HepG2 (cell line): ENCODE data around the gene REM2. TPM values are rescaled to one million over a fixed set of nuclear protein-coding genes. Genes with fewer than 3 reads are reported as not detected.

Experiments used
- ATAC-seq: fragments of 200-7000 bp; cut with Tn5 transposase; 3 replicates; pipeline ENCODE4 v1.9.1; 2020; ENCODE audit warnings: mild to moderate bottlenecking, moderate library complexity
- BruUV-seq: library from RNA; stranded (reverse); fragments of 400-500 nt; replicated peaks from 2 replicates; lab custom pipeline; 2021; lab: Mats Ljungman, UMichigan
- CTCF ChIA-PET: fragments of 300-600 bp; formaldehyde crosslinking; extraction: SDS; loops from one replicate; lab custom pipeline; 2021; ENCODE audit warnings: low total read pairs, inconsistent platforms, low intra/inter-chr PET ratio; lab: Yijun Ruan, JAX
- POLR2A ChIA-PET: fragments of 350-600 bp; sonication (Branson Sonifier 250); formaldehyde crosslinking; loops from one replicate; lab custom pipeline; 2020; ENCODE audit warnings: antibody characterized with exemption, inconsistent platforms; lab: Yijun Ruan, JAX
- DNase-seq: peaks from one replicate; pipeline ENCODE4 v3.0.0-alpha.2; 2015; ENCODE audit warnings: low spot score
- FAIRE-seq: peaks from 3 replicates; lab custom pipeline; 2011; peaks lifted over from hg19 to GRCh38; lab: Jason Lieb, UNC
- H2AFZ ChIP-seq: one replicate; pipeline ENCODE4 v1.6.1; 2011; ENCODE audit warnings: low read length, inconsistent platforms
- H3K27ac ChIP-seq: fragments of 300-600 bp; 3 replicates; pipeline ENCODE4 v1.8.0; 2011; ENCODE audit warnings: mixed run types, mild to moderate bottlenecking, mixed read lengths, low read length, inconsistent platforms; ENCODE audit not compliant: insufficient read depth; ENCODE audit errors: extremely low read length
- H3K27me3 ChIP-seq, 2 experiments: fragments of 200-600 bp in 1 of 2; 2 replicates in 1 of 2; 3 replicates in 1 of 2; pipeline versions ENCODE4 v1.6.0 to v1.8.0; 2011; ENCODE audit warnings: low read length in 2 of 2, mild to moderate bottlenecking in 2 of 2, moderate library complexity in 2 of 2, inconsistent platforms in 1 of 2; ENCODE audit not compliant: insufficient read depth in 2 of 2, control insufficient read depth in 1 of 2
- H3K36me3 ChIP-seq, 2 experiments: fragments of 200-600 bp in 1 of 2; replicated peaks in 1 of 2; 2 replicates in 1 of 2; 3 replicates in 1 of 2; pipeline versions ENCODE4 v1.5.1 to v1.8.0; 2011; ENCODE audit warnings: low read length in 2 of 2, inconsistent platforms in 1 of 2; ENCODE audit not compliant: insufficient read depth in 2 of 2, control insufficient read depth in 1 of 2
- H3K4me1 ChIP-seq: 2 replicates; pipeline ENCODE4 v1.5.1; 2012; ENCODE audit warnings: low read length, inconsistent platforms; ENCODE audit not compliant: insufficient read depth
- H3K4me2 ChIP-seq: 2 replicates; pipeline ENCODE4 v1.6.0; 2011; ENCODE audit warnings: low read depth, low read length, inconsistent platforms
- H3K4me3 ChIP-seq, 3 experiments: fragments of 200-600 bp in 1 of 3; sonication (generic), shearing (Covaris generic) in 1 of 3; replicated peaks in 1 of 3; 2 replicates each; pipeline ENCODE4 v1.5.1; 2011 to 2016; ENCODE audit warnings: low read length in 3 of 3, inconsistent platforms in 2 of 3, low read depth in 2 of 3, mild to moderate bottlenecking in 2 of 3, control low read depth in 1 of 3, mixed read lengths in 1 of 3; ENCODE audit not compliant: insufficient read depth in 1 of 3
- H3K79me2 ChIP-seq: one replicate; pipeline ENCODE4 v1.6.1; 2011; ENCODE audit warnings: low read length, inconsistent platforms; ENCODE audit not compliant: insufficient read depth
- H3K9ac ChIP-seq: 2 replicates; pipeline ENCODE4 v1.6.0; 2011; ENCODE audit warnings: mild to moderate bottlenecking, low read depth, low read length, inconsistent platforms; ENCODE audit not compliant: insufficient read depth
- H3K9me3 ChIP-seq: 2 replicates; pipeline ENCODE4 v1.5.1; 2012; ENCODE audit warnings: mild to moderate bottlenecking, low read length
- H4K20me1 ChIP-seq: 2 replicates; pipeline ENCODE4 v1.6.0; 2011; ENCODE audit warnings: inconsistent platforms, mild to moderate bottlenecking, low read length, moderate library complexity; ENCODE audit not compliant: insufficient read depth
- NFE2L1 ChIP-seq: sonication (generic); formaldehyde crosslinking; IDR thresholded peaks from 2 replicates; pipeline ENCODE4 v1.4.0; 2020; ENCODE audit warnings: missing genetic modification reagents, mild to moderate bottlenecking, borderline replicate concordance
- NFKB2 ChIP-seq: sonication (generic); formaldehyde crosslinking; IDR thresholded peaks from 2 replicates; pipeline ENCODE4 v1.4.0; 2020; ENCODE audit warnings: missing genetic modification reagents, borderline replicate concordance
- RAD21 ChIP-seq: fragments of 450-650 bp; formaldehyde crosslinking; IDR thresholded peaks from 2 replicates; pipeline ENCODE4 v1.5.0; 2020; ENCODE audit warnings: mild to moderate bottlenecking
- TCF12 ChIP-seq, 2 experiments: fragments of 450-650 bp in 1 of 2; sonication (generic) in 1 of 2; formaldehyde crosslinking in 1 of 2; IDR thresholded peaks; 2 replicates each; pipeline versions ENCODE4 v1.6.1 to v1.8.0; 2017 to 2022; ENCODE audit warnings: antibody characterized with exemption in 1 of 2, mild to moderate bottlenecking in 1 of 2, missing genetic modification reagents in 1 of 2, moderate library complexity in 1 of 2
- TMF1 ChIP-seq: sonication (generic); formaldehyde crosslinking; IDR thresholded peaks from 2 replicates; pipeline ENCODE4 v1.8.1; 2022; ENCODE audit warnings: low read depth, missing genetic modification reagents
- ZNF292 ChIP-seq: sonication (generic); formaldehyde crosslinking; IDR thresholded peaks from 2 replicates; pipeline ENCODE4 v1.8.1; 2022; ENCODE audit warnings: mild to moderate bottlenecking, low read depth, missing genetic modification reagents, borderline replicate concordance
- WGBS: methylation state at CpG from one replicate; pipeline ENCODE4 v1.1.6; 2017; ENCODE audit warnings: low lambda C conversion rate; 5-methylcytosine and 5-hydroxymethylcytosine counted together
- in situ Hi-C: cut with HindIII; loops from 2 replicates; pipeline ENCODE4 v1.10.0; 2017; ENCODE audit warnings: low pct_unique_long_range_greater_than_20kb; ENCODE audit not compliant: extremely low pct_ligation_motif_present
- intact Hi-C: fragments of 100-400 bp; cut with micrococcal nuclease; formaldehyde crosslinking; loops from one replicate; pipeline ENCODE4 v1.10.0; 2022; ENCODE audit not compliant: unreplicated experiment
- polyA plus RNA-seq, 8 experiments: library from polyadenylated mRNA; depleted of rRNA in 3 of 8; stranded (reverse) in 7 of 8; unstranded in 1 of 8; fragments of >200 nt; fragmentation: Illumina TruSeq in 4 of 8; extraction: Trizol in 4 of 8; gene quantifications; 2 replicates each; pipeline versions ENCODE4 v1.2.1 to v1.2.3, GENCODE V29; 2011 to 2016; ENCODE audit warnings: low read depth in 4 of 8, missing spikeins in 1 of 8, mixed read lengths in 1 of 8; ENCODE audit not compliant: insufficient read depth in 1 of 8
- total RNA-seq, 5 experiments: library from RNA; depleted of rRNA; stranded (reverse); fragments of >200 nt; fragmentation: Illumina TruSeq; extraction: Trizol; gene quantifications; 2 replicates each; pipeline ENCODE4 v1.2.3, GENCODE V29; 2016; ENCODE audit warnings: low read depth in 1 of 5
- TF ChIP-seq, protein P1 (sequence below): sonication (generic); formaldehyde crosslinking; IDR thresholded peaks from 2 replicates; pipeline ENCODE4 v1.5.0; 2020; ENCODE audit warnings: mild to moderate bottlenecking, missing genetic modification reagents, moderate library complexity
- TF ChIP-seq, protein P2 (sequence below), 2 experiments: IDR thresholded peaks; 2 replicates each; pipeline ENCODE4 v1.6.1; 2011 to 2012; ENCODE audit warnings: low read length in 2 of 2, borderline replicate concordance in 1 of 2, low read depth in 1 of 2, mild to moderate bottlenecking in 1 of 2, moderate library complexity in 1 of 2
- TF ChIP-seq, protein P3 (sequence below): sonication (generic); formaldehyde crosslinking; conservative IDR thresholded peaks from 2 replicates; pipeline ENCODE4 v1.5.0; 2020; ENCODE audit warnings: missing genetic modification reagents
- TF ChIP-seq, protein P4 (sequence below): sonication (generic); formaldehyde crosslinking; IDR thresholded peaks from 2 replicates; pipeline ENCODE4 v1.5.0; 2020; ENCODE audit warnings: missing genetic modification reagents

The REM2 gene
- total and polyA plus RNA-seq, 2 of the 13 experiments (the other 11 are each of a cell fraction or from before 2014, with no cell fraction given), result 0.20 TPM; not detected in 1

DNA sequence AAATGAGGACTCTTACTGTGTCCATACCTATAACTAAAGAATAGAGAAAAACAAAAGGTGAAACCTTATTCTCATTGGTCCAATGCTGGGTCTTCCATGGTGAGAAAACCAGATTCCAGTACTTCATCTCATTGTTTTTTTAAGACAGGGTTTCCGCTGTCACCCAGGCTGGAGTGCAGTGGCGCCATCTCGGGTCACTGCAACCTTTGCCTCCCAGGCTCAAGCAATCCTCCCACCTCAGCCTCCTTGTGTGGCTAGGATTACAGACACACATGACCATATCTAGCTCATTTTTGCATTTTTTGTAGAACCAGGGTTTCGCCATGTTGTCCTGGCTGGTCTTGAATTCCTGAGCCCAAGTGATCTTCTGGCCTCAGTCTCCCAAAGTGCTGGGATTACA, 22.6 kb downstream of the REM2 start (continued):
- TF ChIP-seq TCF12 (IDR thresholded peaks at IDR 0.05) (no peak), TCF12 (CRISPR knock-in tag; IDR thresholded peaks at IDR 0.05) (no peak), RAD21 (CRISPR knock-in tag) (no peak), ZNF292 (CRISPR knock-in tag) (0 out of 2 replicates have a peak, but pooled peaks have one; percentile 39)
- TF ChIP-seq, protein P1, sequence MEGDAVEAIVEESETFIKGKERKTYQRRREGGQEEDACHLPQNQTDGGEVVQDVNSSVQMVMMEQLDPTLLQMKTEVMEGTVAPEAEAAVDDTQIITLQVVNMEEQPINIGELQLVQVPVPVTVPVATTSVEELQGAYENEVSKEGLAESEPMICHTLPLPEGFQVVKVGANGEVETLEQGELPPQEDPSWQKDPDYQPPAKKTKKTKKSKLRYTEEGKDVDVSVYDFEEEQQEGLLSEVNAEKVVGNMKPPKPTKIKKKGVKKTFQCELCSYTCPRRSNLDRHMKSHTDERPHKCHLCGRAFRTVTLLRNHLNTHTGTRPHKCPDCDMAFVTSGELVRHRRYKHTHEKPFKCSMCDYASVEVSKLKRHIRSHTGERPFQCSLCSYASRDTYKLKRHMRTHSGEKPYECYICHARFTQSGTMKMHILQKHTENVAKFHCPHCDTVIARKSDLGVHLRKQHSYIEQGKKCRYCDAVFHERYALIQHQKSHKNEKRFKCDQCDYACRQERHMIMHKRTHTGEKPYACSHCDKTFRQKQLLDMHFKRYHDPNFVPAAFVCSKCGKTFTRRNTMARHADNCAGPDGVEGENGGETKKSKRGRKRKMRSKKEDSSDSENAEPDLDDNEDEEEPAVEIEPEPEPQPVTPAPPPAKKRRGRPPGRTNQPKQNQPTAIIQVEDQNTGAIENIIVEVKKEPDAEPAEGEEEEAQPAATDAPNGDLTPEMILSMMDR (CRISPR knock-in tag), result peak; percentile 20; the same call in 1 of the 2 replicates
- TF ChIP-seq, protein P2, sequence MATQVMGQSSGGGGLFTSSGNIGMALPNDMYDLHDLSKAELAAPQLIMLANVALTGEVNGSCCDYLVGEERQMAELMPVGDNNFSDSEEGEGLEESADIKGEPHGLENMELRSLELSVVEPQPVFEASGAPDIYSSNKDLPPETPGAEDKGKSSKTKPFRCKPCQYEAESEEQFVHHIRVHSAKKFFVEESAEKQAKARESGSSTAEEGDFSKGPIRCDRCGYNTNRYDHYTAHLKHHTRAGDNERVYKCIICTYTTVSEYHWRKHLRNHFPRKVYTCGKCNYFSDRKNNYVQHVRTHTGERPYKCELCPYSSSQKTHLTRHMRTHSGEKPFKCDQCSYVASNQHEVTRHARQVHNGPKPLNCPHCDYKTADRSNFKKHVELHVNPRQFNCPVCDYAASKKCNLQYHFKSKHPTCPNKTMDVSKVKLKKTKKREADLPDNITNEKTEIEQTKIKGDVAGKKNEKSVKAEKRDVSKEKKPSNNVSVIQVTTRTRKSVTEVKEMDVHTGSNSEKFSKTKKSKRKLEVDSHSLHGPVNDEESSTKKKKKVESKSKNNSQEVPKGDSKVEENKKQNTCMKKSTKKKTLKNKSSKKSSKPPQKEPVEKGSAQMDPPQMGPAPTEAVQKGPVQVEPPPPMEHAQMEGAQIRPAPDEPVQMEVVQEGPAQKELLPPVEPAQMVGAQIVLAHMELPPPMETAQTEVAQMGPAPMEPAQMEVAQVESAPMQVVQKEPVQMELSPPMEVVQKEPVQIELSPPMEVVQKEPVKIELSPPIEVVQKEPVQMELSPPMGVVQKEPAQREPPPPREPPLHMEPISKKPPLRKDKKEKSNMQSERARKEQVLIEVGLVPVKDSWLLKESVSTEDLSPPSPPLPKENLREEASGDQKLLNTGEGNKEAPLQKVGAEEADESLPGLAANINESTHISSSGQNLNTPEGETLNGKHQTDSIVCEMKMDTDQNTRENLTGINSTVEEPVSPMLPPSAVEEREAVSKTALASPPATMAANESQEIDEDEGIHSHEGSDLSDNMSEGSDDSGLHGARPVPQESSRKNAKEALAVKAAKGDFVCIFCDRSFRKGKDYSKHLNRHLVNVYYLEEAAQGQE (IDR thresholded peaks at IDR 0.05; ENCODE audit: borderline replicate concordance in 1 of 2, low read depth in 1 of 2, low read length in 2 of 2), result no peak
- TF ChIP-seq, all 625 proteins: peak for 12

DNA sequence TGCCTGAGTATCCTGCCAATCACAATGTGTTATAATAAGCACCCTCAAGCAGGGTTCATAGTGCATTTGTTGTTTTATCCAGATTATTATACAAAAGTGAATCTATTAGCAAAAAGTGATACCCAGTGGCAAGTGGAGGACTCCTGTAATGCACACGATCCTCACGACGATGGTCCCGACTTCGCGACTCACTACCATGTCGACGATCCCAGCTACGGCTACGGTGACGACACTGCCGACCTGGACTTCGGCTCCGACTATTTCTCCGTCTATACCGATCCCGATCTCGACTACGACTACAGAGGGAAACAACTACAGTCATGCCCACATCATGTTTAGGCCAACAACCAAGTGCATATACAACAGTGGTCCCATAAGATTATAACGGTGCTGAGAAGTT, 23.1 kb downstream of the REM2 start:
- CTCF ChIA-PET, result no interaction called here
- TF ChIP-seq NFKB2 (CRISPR knock-in tag) (no peak), TMF1 (CRISPR knock-in tag) (no peak), NFE2L1 (CRISPR knock-in tag) (no peak)
- TF ChIP-seq, protein P3, sequence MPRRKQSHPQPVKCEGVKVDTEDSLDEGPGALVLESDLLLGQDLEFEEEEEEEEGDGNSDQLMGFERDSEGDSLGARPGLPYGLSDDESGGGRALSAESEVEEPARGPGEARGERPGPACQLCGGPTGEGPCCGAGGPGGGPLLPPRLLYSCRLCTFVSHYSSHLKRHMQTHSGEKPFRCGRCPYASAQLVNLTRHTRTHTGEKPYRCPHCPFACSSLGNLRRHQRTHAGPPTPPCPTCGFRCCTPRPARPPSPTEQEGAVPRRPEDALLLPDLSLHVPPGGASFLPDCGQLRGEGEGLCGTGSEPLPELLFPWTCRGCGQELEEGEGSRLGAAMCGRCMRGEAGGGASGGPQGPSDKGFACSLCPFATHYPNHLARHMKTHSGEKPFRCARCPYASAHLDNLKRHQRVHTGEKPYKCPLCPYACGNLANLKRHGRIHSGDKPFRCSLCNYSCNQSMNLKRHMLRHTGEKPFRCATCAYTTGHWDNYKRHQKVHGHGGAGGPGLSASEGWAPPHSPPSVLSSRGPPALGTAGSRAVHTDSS (CRISPR knock-in tag), result no peak
- TF ChIP-seq, protein P4, sequence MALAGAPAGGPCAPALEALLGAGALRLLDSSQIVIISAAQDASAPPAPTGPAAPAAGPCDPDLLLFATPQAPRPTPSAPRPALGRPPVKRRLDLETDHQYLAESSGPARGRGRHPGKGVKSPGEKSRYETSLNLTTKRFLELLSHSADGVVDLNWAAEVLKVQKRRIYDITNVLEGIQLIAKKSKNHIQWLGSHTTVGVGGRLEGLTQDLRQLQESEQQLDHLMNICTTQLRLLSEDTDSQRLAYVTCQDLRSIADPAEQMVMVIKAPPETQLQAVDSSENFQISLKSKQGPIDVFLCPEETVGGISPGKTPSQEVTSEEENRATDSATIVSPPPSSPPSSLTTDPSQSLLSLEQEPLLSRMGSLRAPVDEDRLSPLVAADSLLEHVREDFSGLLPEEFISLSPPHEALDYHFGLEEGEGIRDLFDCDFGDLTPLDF (CRISPR knock-in tag), result no peak

More for the DNA sequence above, 23.1 kb downstream of the REM2 start:
- H3K9me3 ChIP-seq, result no peaks in the 10 kb centered on the region
- peaks cover 43% of the 10 kb centered on the region for H3K4me1 ChIP-seq
- H3K36me3 ChIP-seq, result no peaks in the 10 kb centered on the region
- no TSS peak for BruUV-seq
- POLR2A ChIA-PET, result interaction anchor here (1.6 kb wide), 1 partner anchor 10 kb away, joined by 4 read pairs; no protein-coding TSS in a partner anchor
- WGBS, result 96% methylated on average over 20 of the region's 20 CpGs
- FAIRE-seq, result no peak
- H3K27me3 ChIP-seq, result no peaks in the 10 kb centered on the region
- no peak overlapping the region for H3K4me2 ChIP-seq
- H4K20me1 ChIP-seq, result no peaks in the 10 kb centered on the region
- no peak for ATAC-seq
- no peaks in the 10 kb centered on the region for H3K79me2 ChIP-seq
- no peak overlapping the region for H2AFZ ChIP-seq
- no peak overlapping the region for H3K4me3 ChIP-seq
- no peak for DNase-seq
- no peak overlapping the region for H3K9ac ChIP-seq
- in situ Hi-C loops, result no loop called here
- no peak overlapping the region for H3K27ac ChIP-seq
- intact Hi-C loops, result no loop called here
